ENCODE results near the gene ARL6IP1.

DNA sequence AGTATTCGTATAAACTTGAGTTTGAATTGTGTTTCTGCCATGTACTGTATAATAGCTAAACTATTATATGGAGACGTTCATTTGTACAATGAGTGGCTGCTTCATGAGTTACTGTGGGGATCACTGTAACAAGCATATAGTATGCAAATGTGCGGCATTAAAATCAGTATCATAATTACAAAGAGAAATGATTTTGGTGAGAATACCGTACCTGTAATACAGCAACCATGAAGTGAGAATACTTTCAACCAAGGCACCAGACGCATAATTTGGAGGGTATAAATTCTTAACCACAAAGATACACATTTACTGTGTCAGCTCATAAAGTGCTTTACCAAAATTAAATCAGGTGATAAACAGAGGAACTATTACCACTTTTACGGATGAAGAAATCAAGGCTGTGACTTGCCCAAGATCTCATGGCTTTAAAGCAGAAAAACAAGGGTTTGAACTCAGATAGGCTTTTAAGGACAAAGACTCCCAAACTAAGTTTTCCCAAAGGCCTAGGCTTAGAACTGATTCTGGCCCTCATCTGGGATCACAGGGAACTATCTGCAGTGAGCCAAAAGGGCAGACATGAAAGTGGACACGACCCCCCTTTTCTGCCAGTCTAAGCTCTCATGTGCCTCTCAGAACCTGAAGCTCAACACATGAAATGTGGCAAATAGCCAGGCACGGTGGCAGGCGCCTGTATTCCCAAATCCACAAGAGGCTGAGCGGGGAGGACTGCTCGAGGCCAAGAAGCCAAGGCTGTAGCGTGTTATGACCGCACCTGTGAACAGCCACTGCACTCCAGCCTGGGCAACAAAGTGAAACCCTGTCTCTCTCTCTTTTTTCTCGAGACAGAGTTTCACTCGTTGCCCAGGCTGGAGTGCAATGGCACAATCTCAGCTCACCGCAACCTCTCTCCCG lies 17.7 kb downstream of the ARL6IP1 start:
- no peak for TF ChIP-seq SNAI2 (CRISPR knock-in tag; IDR thresholded peaks at IDR 0.05)
- no peak for TF ChIP-seq ZC3H10 (CRISPR knock-in tag; IDR thresholded peaks at IDR 0.05)
- no peak for TF ChIP-seq RARB (CRISPR knock-in tag; IDR thresholded peaks at IDR 0.05)
